C4-2B (cell line): ENCODE data around the gene KLHL13.

Experiments used
- H3K27ac ChIP-seq: fragments of 450-650 bp; 2 replicates; pipeline ENCODE4 v1.5.1; 2017
- ZFX ChIP-seq: fragments of 450-650 bp; IDR thresholded peaks from 2 replicates; pipeline ENCODE4 v1.6.1; 2017
- TF ChIP-seq, protein P1 (sequence below): fragments of 450-650 bp; conservative IDR thresholded peaks from 2 replicates; pipeline ENCODE4 v1.5.1; 2017; ENCODE audit warnings: mild to moderate bottlenecking

KLHL13 gene

DNA sequence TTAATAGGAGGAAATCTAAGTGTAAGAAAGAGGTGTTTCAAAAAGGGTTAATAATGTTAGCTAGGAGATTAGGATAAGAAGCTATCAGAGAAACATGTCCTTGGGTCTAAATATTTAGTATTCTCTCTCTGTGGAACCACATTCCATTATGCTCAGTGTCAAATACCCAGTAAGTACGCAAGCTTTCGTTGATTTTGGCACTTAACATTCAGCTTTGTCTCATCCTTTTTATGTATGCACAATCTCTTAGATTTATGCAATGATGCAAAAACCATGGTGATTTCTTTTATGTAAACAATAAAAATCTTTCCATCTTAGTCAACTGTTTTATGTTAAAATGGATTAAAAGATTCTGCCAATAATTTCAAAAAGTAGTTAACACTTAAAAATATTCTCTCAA is 129.2 kb downstream of the KLHL13 start:
- no peak for TF ChIP-seq ZFX
- TF ChIP-seq, protein P1, sequence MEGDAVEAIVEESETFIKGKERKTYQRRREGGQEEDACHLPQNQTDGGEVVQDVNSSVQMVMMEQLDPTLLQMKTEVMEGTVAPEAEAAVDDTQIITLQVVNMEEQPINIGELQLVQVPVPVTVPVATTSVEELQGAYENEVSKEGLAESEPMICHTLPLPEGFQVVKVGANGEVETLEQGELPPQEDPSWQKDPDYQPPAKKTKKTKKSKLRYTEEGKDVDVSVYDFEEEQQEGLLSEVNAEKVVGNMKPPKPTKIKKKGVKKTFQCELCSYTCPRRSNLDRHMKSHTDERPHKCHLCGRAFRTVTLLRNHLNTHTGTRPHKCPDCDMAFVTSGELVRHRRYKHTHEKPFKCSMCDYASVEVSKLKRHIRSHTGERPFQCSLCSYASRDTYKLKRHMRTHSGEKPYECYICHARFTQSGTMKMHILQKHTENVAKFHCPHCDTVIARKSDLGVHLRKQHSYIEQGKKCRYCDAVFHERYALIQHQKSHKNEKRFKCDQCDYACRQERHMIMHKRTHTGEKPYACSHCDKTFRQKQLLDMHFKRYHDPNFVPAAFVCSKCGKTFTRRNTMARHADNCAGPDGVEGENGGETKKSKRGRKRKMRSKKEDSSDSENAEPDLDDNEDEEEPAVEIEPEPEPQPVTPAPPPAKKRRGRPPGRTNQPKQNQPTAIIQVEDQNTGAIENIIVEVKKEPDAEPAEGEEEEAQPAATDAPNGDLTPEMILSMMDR = no peak
- no peak overlapping the region for H3K27ac ChIP-seq

DNA sequence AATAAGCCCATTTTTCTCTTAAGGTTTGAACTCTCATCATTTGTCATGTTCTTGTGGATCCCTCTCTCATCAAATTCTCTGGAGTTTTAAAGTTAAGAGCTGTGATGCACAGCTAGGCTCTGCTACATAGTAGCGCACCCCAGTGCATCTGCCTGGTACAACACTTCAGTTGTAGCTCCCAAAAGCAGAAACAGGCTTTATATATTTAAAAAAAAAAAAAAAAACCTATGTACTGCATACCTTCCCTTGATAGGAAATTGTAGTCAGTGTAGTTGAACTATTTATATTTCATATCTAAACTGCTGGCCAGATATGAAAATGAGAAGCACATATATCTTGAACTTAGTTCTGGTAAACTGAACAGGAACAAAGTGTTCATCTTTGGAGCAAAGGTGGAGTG is 131.4 kb downstream of the KLHL13 start:
- H3K27ac ChIP-seq = no peak overlapping the region
- TF ChIP-seq ZFX = no peak
- TF ChIP-seq, protein P1 = peak; percentile 28; the same call in 1 of the 2 replicates

DNA sequence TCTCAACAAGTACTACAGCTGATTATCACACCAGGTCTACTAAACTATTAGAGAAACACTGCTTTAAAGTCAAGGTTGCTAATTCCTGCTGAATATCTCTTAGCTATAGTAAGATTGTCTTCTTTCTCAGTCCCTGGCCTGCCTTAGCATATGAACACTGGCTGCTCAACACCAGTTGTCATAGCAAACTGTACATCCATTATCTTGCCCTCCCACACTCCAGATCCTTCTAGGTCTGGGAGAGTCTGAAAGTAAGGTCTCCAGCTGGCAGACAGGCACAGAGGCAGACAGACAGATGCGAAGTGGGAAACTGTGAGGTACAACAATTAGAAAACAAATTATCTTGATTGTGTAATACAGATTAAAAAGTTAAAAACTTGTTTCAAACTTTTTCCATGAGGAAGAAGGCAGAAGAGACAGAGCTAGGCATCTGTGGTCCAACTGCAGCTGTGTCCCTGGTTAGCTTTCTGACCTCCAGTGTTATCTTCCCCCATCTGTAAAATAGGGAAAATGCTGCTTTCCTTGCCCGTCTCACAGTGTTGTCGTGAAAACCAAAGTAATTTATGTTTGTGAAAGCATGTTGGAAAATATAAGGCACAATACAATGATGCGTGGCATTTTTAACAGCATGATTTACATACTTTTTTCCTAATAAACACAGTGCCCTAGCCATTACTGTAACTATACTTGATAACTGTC is 133.8 kb downstream of the KLHL13 start:
- no peak for TF ChIP-seq ZFX
- TF ChIP-seq, protein P1 = no peak

DNA sequence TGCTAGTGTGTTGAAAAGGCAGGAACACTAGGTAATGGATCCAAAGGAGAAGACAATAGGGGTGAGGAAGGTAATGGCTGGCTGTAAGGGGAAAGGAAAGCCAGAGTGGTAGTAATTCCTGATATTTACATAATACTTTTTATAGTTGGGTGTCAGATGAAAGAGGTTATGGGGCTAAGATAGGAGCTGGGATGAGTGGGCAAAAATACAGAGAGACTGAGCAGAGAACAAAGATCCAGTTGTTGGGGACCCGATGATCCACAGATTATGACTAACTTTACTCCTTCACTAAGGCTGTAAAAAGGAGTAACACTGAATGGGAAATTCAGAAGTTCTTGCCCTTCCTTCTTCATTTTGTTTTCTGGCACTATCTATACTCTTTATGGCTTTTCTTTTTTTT is 138.2 kb downstream of the KLHL13 start:
- no peak overlapping the region for H3K27ac ChIP-seq
- TF ChIP-seq, protein P1 = no peak
- no peak for TF ChIP-seq ZFX

More for the DNA sequence above, 133.8 kb downstream of the KLHL13 start:
- no peak overlapping the region for H3K27ac ChIP-seq

DNA sequence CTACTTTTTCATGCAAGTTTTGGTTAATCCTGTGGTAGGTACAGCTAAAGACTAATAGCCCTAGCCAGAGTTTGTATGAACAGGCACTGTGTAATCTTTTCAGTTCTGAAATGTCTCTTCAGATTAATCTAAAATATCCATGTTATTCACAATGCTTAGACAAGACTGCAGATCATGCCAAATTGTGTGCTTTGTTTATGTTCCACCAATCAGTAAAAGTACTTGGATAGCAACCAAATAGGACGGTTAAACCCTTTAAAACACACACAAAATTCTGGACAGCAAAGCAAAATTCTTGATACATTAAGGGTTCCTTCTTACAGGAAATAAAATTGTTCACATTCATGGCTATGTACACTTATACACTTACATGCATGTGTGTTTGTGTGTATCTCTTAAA is 139.1 kb downstream of the KLHL13 start:
- no peak overlapping the region for H3K27ac ChIP-seq
- no peak for TF ChIP-seq ZFX
- TF ChIP-seq, protein P1 = no peak

GRCh38 chrX:117973110-117973807 is 143.4 kb downstream of the KLHL13 start:
- no peak overlapping the region for H3K27ac ChIP-seq
- TF ChIP-seq ZFX = no peak
- TF ChIP-seq, protein P1 = no peak

- TF ChIP-seq, protein P1 = no peak
- TF ChIP-seq ZFX = no peak
- no peak overlapping the region for H3K27ac ChIP-seq
These were observed 143.9 kb downstream of the KLHL13 start for GRCh38 chrX:117972711-117973109.
